GM21367 (cell line): Measurements from ENCODE around the gene KNOP1.

ENCODE experiments used
- ATAC-seq: cut with Tn5 transposase; IDR thresholded peaks from one replicate; pipeline ENCODE4 v1.9.1; 2021; ENCODE audit not compliant: unreplicated experiment

KNOP1 gene

DNA sequence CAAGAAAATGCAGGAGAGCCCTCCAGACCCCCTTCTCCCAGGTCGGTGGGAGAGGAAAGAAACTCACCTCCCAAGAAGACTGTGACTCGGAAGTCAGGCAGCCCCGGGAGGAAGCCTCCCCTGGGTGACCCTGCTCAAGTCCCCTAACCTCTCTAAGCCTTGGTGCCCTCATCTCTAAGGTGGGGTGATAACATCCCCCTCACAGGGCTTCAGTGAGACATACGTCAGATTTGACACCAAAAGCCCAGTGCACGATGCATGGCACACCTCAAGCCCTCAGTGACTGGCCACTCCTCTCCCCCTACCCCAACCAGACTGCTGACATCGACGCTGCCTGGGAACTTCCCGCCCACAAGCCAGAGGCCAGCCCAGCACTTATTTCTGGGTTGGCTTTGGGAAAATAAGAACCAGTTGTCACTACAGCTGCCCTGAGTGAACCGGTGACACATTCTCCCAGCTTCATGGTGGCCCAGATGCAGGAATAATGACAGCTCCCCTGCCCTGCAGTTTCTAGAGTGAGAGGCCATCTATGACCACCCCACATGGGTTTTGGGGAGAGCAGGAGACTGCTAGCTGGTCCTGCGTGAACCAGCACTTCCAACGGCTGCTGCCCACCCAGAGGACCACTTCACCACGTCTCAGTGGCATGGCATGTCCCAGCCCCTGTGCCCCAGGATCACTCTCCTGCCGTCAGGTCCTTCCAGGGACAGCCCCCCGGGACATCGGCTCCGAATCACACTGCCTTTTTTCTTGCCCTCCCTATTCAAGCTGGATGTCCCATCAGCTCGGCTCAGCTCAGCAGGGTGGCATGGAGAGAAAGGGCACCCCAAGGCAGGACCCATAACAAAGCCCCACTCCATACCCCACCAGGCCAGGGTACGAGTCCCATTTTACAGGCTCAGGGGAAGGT is 9.5 kb downstream of the KNOP1 start:
- ATAC-seq = no peak

DNA sequence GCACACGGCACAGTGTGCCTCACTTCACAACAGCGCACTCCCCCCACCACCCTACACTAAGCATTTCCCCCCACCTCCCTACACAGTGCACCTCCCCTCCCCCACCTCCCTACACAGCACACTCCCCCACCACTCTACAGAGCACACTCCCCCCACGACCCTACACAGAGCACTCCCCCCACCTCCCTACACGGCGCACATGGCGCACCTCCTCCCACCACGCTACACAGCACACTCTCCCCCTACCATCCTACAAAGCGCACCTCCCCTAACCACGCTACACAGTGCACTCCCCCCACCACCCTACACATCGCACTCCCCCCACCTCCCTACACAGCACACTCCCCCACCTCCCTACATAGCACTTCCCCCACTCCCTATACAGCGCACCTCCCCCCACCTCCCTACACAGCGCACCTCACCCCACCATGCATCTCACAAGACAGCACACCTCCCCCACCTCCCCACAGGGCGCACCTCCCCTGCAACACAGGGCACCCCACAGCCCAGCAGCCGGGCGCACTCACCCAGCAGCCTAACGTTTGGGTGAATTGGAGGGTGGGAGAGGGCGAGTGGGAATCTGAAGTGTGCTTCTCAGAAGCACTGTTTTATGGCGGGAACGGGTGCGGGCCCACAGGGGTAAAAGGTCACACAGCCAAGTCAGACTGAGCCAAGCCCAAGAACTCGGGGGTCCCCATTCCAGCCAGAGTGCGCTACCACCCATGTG is 10.3 kb downstream of the KNOP1 start:
- no peak for ATAC-seq

DNA sequence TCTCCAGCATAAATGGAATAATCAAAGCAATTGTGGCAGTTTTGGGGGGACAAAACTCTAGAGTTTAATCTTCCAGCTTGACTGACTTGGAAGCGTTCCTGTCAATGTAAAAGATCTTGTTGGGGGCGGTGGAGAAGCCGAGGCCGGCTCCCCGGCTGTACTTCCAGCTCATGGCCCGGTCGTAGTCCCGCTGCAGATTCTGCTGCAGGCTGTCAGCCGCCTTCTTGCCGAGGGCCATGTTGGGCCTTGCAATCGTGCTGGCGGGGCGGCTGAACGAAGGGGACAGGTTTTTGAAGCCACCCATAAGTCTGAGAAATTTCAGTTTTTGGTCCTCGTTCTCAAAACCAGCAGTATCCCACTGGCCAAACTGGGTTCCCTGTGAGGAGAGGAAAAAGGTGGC is 11.2 kb downstream of the KNOP1 start:
- ATAC-seq = no peak

DNA sequence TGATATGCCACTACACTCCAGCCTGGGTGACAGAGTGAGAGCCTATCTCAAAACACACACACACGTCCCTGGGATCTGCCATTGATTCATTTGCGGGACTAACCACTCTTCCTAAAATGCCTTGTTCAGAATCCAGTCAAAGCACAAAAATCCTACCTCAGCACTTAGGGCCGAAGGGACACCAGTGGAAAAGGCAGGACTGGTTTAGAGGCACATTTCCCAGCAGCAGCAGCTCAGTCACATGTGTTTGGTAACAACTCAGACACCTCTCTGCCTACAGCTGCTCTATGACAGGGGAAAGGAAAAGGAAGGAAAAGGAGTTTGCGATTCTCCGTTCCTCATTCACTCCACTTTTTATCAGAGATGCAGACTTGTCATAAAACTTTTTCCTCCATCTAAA is 12.2 kb downstream of the KNOP1 start:
- no peak for ATAC-seq

DNA sequence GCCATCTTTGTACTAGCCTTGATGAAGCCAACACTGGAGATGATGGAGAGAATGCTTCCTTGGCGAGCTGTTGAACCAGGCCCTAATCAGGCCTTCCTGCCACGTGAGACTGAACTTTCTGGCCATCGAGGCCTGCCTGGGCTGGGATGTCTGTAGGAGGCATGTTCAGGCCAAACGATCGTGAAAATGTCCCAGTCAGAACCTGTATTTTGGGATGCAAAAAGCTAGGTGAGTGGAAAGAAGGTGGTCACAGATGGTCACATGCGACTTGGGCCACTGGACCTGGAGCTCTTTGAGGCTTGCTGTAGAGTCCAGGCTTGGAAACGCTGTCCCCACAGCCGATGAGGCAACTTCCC is 12.9 kb downstream of the KNOP1 start:
- ATAC-seq = no peak

DNA sequence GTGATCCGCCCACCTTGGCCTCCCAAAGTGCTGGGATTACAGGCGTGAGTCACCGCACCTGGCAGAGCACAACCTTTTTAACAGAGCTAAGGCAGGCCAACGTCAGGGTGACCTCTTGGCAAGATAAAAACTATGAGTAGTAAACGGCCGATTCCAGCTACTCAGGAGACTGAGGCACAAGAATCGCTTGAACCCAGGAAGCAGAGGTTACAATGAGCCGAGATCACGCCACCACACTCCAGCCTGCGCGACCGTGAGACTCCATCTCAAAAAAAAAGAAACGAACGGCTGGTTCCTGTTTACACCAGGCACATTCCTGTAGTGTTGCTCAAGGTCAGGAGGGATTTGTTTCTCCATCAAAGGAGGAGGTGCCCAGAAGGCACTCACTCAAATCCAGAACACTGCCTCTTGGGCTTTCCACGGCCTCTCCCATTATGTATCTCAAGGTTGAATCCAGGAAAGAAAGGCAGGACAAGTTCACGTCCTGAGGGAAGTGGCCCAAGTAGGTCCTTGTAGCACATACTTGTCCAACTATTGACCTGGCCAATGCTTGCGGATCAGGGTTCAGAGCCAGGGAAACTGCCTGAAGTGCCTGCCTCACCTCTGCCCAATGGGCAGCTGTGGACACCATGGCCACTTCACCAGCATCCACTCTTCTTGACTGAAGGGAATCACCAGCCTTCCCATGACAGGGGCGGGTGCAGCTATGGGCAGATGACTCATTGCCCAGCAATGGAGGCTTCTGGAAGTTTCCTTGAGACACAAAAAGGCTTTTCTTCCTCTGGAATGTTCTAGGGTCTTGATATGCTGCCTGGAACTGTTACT is 13.5 kb downstream of the KNOP1 start:
- ATAC-seq = no peak

DNA sequence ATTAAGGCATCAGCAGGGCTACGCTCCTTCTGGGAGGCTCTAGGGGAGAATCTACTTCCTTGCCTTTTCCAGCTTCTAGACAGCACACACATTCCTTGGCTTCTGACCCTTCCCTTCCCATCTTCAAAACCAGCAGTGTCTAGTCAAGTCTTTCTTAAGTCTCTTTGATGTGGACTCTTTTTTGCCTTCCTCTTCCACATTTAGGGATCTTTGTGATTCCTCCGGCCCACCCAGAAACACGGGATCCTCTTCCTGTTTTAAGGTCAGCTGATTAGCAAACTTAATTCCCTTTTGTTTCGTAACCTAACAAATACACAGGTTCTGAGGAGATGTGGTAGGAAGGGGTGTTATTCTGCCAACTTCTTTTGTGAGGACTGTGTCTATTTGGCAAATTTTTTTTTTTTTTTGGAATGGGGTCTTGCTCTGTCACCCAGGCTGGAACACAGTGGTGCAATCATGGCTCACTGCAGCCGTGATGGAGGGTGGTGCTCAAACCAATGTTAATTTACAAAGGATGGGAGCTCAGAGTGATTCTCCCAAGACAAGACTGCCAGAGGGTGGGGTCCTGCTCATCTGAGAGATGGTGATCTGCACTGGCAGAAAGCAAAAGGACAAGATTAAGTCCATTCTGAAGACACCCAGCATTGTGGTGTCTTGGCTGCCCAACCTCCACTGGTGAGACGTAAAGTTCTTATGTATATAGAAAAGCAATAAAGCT is 14.7 kb downstream of the KNOP1 start:
- ATAC-seq = no peak

DNA sequence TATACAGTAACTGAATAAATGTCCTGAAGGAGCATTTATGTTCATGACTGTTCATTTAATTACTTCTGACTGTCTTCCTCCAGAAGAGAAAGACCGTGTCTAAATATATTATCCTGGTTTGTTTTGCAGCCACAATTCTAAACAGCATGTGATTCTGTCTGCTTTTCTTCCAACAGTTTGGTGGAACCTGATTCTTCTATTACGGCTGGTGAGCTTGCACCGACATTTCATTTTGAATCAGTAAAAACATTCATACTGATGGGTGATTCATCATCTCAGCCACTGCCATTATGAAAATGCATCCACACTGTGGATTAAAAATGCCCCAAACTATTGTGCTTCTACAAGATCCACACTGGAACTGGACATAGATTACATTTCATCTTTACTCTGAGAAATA is 16.9 kb downstream of the KNOP1 start:
- ATAC-seq = no peak

DNA sequence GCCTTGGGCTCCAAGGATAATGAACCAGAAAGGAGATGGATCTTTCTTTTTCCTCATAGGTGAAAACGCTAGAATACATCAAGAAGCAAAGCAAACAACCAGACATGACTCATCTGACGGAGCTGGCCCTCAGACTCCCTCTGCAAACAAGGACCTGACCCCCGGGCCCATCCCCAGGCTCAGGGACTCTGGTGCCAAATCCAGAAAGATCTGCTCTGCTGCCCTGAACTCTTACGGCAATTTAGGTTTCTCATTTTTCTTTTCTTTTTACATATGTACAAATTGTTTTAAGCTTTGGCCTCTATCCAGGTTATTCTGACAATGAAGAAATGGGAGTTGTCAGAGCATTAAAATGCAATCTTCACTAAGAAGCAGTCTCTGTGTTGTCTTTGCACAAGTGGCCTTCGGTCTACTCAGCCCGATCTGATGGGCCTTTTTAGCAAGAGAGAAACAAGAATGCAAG is 17.7 kb downstream of the KNOP1 start:
- ATAC-seq = no peak

DNA sequence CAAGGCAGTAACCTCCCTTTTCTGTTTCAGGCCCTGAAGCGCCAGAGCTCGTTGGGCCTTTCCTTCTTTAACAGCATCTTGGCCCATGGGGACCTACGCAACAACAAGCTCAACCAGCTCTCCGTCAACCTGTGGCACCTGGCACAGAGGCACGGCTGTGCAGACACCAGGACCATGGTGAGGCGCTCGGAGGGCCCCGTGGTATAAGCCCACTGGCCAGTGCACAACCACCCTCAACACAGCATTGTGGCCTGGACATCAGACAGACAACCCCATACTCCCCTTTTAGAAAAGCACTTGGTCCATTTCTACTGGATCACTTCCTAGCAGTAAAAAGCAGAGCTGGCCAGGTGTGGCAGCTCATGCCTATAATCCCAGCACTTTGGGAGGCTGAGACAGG is 18.6 kb downstream of the KNOP1 start:
- ATAC-seq = no peak

DNA sequence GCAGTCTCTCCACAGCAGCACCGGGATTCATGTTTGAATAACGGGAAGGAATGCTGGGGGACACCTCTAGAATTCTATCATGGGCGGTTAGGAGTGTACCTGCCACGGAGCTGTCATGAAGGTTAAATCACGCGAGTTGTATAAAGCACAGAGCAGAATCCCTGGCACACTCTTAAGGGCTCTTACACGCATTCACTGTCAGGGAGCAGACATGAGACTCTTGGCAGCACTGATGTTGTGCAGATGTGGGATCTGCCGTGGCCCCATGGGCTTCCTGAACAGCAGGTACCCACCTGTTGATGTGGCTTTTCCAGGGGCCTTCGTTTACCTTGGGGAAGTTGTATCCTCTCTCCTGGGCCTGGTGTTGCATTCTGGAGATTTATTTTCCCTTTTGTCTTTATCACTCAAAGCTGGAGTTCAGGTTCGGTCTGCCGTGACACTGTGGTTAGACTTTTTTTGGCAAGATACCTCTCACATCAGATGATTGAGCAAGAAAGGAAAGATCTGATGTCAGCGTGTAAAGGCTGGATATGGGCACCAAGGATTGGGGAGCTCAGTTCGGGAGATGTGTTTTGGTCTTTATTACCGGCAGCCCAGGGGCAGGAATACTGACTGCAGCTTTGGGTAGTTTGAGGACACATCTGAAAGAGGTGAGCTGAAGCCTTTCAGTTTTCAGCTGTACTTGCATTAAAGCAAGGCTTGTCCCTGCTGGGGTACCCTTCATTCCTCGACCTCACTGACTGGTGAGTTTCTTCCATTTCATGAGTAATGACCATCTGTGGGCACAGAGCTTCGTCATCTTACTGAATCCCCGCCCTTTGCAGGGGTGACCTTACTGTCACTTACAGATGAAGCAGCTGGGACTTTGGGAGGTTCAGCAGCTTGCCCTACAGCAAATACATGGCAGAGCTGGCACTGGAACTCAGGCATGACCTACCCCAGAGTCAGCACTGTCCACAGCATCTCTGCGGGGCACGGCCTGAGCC is 19.3 kb downstream of the KNOP1 start:
- ATAC-seq = no peak

DNA sequence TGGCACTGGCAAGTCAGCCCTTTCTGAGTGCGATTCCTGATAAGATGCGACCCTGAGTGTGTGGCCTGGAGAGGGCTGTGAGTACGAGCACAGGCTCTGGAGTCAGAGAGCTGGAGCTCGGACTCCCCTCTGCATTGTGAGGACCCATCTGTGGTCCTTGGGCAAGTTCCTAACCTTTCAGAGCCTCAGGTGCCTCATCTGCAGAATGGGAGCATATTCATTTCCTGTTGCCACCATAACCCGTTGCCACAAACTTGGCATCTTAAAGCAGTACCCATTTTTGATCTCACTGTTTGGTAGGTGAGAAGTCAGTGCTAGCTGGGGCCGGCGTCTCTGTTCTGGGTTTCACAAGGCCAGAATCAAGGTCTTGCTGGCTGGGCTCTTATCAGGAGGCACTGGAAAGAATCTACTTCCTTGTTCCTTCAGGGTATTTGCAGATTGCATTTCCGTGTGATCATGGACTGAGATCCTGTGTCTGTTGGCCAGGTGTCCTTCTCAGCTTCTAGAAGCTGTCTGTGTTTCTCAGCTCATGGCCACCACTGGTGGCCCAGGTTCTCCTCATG is 20.2 kb downstream of the KNOP1 start:
- no peak for ATAC-seq

DNA sequence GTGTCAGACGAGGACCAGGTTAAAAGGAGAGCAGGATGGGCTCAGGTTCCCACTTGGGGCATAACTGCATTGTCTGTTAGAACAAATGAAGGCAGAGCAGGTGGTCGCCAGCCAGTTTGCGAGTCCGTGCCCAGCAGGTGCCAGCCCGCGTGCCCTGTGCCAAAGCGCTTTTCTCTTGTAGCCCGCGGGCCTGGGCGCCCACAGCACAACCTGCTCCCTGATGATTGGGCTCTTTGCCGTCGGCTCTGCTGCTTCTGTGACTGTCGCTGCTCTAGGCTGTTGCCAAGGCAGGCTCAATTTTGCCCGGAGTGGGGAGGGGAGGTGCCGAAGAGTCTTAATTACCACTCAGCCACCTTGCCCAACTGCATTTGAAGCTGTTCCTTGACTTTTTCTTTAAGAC is 21.1 kb downstream of the KNOP1 start:
- no peak for ATAC-seq

DNA sequence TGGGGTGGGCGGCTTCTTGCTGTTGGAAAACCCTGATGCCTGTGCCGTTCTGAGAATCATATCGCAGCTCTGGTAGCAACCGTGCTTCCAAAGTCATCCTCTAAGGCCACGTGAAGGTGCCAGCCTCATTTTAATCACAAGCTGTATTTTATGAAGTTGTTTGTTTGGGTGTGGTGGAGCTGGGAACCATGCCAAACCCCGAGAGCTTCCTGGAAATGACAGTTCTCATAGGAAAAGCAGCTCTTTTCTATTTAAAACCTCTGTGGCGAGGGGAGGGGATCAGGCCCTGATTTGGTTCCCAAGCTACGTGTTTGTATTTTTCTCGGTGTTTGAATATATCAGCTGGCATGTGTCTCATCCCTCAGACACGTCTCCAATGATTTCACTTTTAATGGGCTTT is 21.7 kb downstream of the KNOP1 start:
- ATAC-seq = no peak

DNA sequence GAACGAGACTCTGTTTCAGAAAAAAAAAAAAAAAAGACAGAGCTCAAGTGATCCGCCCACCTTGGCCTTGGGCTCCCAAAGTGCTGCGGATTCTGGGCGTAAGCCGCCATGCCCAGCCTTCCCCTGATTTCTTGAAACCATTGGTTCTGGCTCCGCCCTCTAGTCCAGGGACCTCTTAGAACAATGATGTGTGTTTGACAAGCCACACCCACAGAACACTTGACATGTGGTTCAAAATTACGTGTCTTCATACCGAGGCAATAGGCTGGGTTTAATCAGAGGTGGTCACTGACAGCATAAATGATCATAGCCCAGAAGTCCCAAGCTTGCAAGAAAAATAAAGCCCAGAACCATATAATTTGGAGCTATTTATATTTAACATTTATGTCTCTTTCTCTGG is 23.0 kb downstream of the KNOP1 start:
- ATAC-seq = no peak

DNA sequence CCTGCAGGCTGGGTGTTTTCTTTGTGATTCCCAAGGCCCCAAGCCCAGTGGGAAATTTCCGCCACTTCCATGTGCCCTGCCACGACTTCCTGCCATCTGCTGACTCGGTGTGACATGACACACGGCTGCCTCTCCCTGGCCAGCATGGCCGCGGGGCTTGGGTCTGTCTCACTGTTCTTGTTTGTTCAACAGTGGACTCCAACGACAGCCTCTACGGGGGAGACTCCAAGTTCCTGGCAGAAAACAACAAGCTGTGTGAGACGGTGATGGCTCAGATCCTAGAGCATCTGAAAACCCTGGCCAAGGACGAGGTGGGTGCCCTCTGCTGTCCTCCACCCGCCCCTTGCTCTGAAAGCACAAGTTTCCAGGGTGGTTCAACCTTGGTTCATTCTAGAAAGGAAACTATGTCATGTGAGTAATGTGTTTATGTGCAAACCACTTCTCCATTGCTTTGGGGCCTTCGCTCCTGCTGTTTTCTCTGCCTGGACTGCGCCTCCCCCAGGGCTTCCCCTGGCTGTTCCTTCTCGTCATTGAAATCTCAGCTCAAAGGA is 26.8 kb downstream of the KNOP1 start:
- ATAC-seq = no peak

DNA sequence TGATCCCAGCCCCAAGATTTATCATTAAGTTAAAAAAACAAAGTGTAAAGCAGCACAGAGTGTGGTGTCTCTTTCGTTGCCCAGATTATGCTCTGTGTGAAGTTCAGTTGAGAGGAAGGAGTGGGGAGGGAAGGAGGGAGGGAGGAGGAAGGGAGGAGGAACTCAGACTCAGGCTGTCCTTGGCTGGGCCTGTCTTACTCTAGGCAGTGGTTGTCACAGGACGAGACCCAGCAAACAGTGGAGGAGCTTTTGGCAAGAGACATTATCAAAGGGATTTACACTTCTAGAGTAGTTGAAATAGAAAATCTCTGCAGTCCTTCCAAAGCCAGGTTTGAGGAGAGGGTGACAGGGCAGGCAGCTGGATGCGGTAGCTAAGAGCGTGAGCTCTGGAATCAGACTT is 27.8 kb downstream of the KNOP1 start:
- no peak for ATAC-seq

DNA sequence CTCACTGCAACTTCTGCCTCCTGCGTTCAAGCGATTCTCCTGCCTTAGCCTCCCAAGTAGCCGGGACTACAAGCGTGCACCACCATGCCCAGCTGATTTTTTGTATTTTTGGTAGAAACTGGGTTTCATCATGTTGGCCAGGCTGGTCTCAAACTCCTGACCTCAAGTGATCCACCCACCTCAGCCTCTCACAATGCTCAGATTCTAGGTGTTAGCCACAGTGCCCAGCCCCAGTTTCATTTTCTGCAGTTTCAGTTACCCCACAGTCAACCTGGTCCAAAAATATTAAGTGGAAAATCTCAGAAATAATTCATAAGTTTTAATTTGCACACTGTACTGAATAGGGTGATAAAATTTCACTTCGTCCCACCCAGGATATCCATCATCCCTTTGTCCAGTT is 28.7 kb downstream of the KNOP1 start:
- ATAC-seq = no peak

DNA sequence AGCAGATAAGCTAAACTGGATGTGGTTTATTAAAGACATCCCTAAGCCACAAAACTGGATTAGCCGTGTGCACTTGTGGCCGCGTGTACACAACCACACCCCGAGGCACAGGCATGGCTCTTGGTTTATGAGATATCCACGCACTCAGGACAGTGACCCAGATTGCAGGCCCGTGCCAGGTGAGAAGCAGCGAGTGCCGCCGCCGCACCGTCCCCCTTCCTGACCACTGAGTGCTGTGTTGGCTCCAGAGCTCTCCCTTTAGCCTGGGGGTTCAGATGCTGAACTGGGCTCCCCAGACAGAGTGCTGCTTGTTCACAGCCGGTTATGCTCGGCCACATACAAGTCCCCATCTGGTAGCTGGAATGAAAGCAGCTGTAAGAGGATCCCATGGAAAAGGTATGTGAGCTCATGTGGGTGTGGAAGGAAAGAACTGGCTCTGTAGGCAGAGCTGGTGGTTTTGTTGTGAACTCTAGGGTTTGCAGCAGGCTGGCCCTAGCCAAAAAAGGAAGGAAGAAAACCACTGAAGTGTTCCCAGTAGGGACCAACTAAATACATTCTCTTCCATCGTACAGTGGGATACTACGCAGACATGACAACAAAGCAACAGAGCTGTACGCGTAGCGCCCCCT is 29.5 kb downstream of the KNOP1 start:
- no peak for ATAC-seq
